IPS-20b (cell line): ENCODE data around the gene ADAMTS4.

Experiments used
- H3K27ac ChIP-seq: one replicate; pipeline ENCODE4 v1.5.1; 2013; ENCODE audit warnings: low read length
- H3K27me3 ChIP-seq: 2 replicates; pipeline ENCODE4 v1.6.1; 2013; ENCODE audit warnings: mild to moderate bottlenecking, low read length, inconsistent platforms; ENCODE audit not compliant: insufficient read depth
- H3K36me3 ChIP-seq: 2 replicates; pipeline ENCODE4 v1.6.1; 2013; ENCODE audit warnings: low read depth, mild to moderate bottlenecking, inconsistent platforms, low read length, moderate library complexity; ENCODE audit not compliant: insufficient read depth
- H3K4me1 ChIP-seq: 2 replicates; pipeline ENCODE4 v1.6.1; 2013; ENCODE audit warnings: mild to moderate bottlenecking, control low read depth, inconsistent platforms, low read length, moderate library complexity; ENCODE audit not compliant: insufficient read depth
- H3K4me3 ChIP-seq: 2 replicates; pipeline ENCODE4 v1.5.1; 2013; ENCODE audit warnings: mild to moderate bottlenecking, low read length, inconsistent platforms
- H3K9ac ChIP-seq: 2 replicates; pipeline ENCODE4 v1.6.1; 2013; ENCODE audit warnings: low read depth, mild to moderate bottlenecking, inconsistent platforms, low read length, moderate library complexity
- H3K9me3 ChIP-seq: 2 replicates; pipeline ENCODE4 v1.6.1; 2013; ENCODE audit warnings: mild to moderate bottlenecking, low read depth, low read length, inconsistent platforms; ENCODE audit not compliant: insufficient read depth

ADAMTS4 gene

DNA sequence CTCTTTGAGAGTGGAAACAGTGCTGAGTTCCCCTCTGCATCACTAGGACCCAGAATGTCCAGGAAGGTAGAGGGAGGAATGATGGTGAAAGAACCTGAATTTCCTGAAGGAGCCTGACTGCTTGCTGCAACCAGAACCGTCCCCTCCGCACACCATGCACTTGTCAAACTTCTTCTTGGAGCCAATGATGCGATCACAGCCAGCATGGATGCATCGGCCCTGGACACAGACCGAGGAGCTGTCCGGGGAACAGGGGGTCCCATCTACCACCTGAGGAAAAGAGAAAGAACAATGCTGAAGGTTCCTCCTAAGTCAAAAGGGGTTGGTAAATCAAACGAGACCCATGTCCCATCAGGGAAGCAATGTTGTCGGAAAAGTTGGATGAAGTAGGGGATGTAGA lies 6.9 kb downstream of the ADAMTS4 start:
- no peak overlapping the region for H3K9ac ChIP-seq
- H3K4me1 ChIP-seq = peaks cover 6% of the 10 kb centered on the region
- no peak overlapping the region for H3K4me3 ChIP-seq
- no peaks in the 10 kb centered on the region; the same call in 1 of the 2 replicates for H3K36me3 ChIP-seq
- no peaks in the 10 kb centered on the region for H3K27me3 ChIP-seq
- no peak overlapping the region for H3K27ac ChIP-seq
- no peaks in the 10 kb centered on the region for H3K9me3 ChIP-seq

DNA sequence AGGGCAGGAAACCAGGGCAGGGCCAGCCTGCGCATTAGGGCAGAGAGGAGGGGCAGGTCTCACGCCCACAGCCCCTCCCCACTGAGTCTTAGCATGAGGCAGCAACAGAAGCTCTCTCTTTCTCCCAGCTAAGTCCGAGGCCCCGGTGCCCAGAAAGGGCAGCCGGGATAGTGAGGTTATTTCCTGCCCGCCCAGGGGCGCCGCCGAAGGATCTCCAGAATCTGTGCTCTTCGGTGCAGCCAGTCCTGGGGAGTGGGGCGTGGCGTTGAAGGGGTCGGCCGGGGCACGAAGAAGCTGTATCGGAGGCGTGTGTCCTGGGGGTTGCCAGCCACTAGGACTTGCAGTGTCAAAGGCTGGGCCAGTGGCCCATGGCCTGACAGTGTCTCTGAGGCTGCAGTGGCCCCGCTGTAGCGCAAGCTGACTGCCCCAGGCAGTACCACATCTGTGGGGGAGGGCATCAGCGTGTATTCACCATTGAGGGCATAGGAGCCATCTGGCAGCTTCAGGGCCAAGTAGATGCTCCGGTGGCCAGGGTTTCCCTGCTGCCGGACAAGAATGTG lies 7.8 kb downstream of the ADAMTS4 start:
- no peak overlapping the region for H3K9ac ChIP-seq
- no peaks in the 10 kb centered on the region; the same call in 1 of the 2 replicates for H3K36me3 ChIP-seq
- H3K27me3 ChIP-seq = no peaks in the 10 kb centered on the region
- no peak overlapping the region for H3K4me3 ChIP-seq
- H3K4me1 ChIP-seq = no peaks in the 10 kb centered on the region
- no peak overlapping the region for H3K27ac ChIP-seq
- no peaks in the 10 kb centered on the region for H3K9me3 ChIP-seq

DNA sequence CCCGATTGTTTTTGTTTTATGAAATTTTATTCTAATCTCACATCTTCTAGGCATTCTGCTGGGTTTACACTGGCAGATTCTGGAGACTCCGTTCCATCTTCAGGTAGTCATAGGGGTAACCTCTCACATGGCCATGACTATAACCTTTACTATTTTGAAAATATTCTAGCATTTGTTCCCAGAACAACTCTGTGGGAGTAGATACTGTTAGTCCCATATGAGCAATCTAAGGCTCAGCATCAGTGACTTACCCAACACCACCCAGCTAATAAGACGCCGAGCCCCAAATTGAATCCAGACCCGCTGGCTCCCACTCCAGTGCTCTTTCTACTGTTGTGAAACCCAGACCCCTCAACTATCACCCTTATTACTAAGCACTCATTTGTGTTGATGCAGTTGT lies 9.8 kb downstream of the ADAMTS4 start:
- Histone ChIP-seq H3K9me3 (no peaks in the 10 kb centered on the region), H3K27ac (no peak overlapping the region), H3K4me3 (no peak overlapping the region)

DNA sequence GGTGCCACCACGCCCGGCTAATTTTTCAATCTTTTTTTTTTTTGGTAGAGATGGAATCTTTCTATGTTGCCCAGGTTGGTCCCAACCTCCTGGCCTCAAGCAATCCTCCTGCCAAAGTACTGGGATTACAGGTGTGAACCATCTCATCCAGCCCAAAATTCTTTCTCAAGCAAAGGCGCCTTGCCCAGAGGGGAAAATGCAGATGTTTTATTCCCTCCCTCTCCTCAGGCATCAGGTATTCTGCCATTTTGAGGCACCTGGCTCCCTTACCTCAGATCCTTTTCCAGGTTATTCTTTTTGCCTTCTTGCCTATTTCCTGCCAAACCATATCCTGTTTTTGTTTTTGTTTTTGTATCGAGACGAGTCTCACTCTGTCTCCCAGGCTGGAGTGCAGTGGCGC lies 10.5 kb downstream of the ADAMTS4 start:
- Histone ChIP-seq H3K9me3 (no peaks in the 10 kb centered on the region), H3K27me3 (no peaks in the 10 kb centered on the region), H3K9ac (no peak overlapping the region), H3K27ac (no peak overlapping the region), H3K4me1 (no peaks in the 10 kb centered on the region), H3K4me3 (no peak overlapping the region), H3K36me3 (no peaks in the 10 kb centered on the region; the same call in 1 of the 2 replicates)

More for the DNA sequence above, 9.8 kb downstream of the ADAMTS4 start:
- Histone ChIP-seq H3K9ac (no peak overlapping the region), H3K27me3 (no peaks in the 10 kb centered on the region), H3K36me3 (no peaks in the 10 kb centered on the region; the same call in 1 of the 2 replicates), H3K4me1 (no peaks in the 10 kb centered on the region)

DNA sequence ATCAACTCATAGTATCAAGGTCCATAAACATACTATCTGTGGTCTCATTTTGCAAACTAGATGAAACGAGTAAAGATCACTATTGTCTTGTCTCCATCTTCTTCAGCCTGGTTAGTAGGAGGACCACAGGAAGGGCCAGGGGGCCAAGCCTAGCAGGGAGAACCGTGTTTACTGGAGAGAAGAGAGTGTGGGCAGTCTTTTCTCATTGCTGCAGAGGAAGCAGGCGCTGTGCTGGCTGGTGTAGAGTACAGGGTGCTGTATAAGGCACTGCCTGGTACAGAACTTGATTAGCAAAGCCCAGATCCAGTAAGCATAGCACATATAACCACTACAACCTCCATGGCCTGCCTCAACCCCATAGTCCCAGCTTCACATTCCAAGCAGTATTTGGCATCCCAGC lies 11.5 kb downstream of the ADAMTS4 start:
- no peak overlapping the region for H3K9ac ChIP-seq
- no peaks in the 10 kb centered on the region; the same call in 1 of the 2 replicates for H3K36me3 ChIP-seq
- no peaks in the 10 kb centered on the region for H3K9me3 ChIP-seq
- no peak overlapping the region for H3K27ac ChIP-seq
- no peaks in the 10 kb centered on the region for H3K27me3 ChIP-seq
- no peak overlapping the region for H3K4me3 ChIP-seq
- no peaks in the 10 kb centered on the region for H3K4me1 ChIP-seq

DNA sequence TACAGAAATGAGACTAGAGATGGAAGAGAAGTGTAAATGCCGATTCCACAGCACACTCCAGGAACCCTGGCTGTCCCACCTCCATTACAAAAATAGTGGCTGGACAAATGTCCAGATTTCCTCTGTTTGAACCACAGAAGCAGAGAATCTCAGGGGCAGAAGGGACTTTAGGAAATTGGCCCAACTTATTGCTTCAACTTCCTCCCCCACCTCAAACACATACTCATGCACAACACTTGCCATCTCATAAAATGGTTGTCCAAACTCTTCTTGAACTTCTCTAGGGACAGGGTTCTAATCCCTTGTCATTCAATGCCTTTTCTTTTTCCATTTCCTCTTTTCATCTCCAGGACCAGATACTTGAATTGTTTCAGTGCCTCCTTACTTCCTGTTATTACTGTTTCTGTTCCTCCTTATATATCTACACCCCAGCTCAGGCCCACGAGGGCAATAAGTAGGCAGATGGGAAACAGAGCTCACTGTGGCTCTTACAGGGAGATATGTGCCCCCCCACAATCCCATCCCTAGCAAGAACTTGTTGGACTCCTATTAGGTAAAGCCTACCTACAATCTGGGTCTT lies 13.0 kb downstream of the ADAMTS4 start:
- Histone ChIP-seq H3K27ac (no peak overlapping the region), H3K9me3 (no peaks in the 10 kb centered on the region), H3K36me3 (no peaks in the 10 kb centered on the region), H3K9ac (no peak overlapping the region), H3K4me3 (no peak overlapping the region), H3K27me3 (no peaks in the 10 kb centered on the region), H3K4me1 (no peaks in the 10 kb centered on the region)

DNA sequence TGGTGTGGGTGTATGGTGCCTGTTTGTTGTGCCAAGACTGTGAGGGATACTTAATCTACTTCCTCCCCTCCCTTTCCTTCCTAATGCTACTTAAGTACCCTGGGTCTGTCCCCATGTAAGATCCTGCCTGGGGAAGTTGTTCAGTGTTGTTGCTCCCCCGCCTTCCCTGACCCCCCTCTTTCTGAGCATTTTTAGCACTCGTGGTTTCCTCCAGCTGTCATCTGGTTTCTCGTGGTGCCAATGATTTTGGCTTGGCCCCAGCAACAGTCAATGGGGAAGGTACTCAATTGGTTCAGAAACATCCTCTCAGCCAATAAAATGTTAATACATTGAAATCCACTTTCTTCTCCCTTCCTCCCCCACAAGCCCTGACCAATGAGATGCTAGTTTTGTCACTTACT lies 13.6 kb downstream of the ADAMTS4 start:
- Histone ChIP-seq H3K27ac (no peak overlapping the region), H3K4me1 (no peaks in the 10 kb centered on the region), H3K36me3 (no peaks in the 10 kb centered on the region), H3K9ac (no peak overlapping the region), H3K9me3 (no peaks in the 10 kb centered on the region), H3K4me3 (no peak overlapping the region), H3K27me3 (no peaks in the 10 kb centered on the region)

DNA sequence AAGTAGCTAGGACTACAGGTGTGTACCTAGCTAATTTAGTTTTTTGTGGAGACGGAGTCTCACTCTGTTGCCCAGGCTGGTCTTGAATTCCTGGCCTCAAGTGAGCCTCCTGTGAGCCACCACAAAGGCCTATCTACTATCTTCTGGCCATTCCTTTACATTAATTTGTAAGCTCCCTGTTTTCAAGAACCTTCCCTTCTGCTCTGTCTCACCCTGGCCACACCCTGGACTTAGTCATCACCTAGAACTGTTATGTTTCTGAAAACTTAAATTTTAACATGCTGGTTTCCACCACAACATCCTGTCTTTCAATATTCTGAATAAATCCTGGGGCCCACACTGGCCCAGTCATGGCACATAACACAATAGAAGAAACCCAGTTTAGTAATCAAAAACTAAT lies 16.6 kb downstream of the ADAMTS4 start:
- Histone ChIP-seq H3K4me3 (no peak overlapping the region), H3K27ac (no peak overlapping the region)

DNA sequence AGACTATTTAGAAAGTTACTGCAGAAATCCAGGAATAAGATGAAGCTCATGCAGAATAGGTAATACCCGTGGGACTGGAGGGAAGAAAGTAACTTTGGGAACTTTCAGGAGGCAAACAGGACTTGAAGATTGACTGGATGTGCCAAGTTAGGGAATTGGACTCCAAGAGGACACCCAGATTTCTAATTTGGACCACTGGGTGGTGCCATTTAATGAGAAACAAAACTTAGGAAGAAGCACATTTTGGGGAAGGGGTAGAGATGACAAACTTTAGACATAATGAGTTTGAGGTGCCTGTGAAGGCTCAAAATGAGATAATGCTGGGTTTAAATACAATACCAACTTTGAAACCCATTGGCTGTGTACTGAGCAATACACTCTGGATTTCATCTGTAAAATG lies 18.2 kb downstream of the ADAMTS4 start:
- Histone ChIP-seq H3K27me3 (no peaks in the 10 kb centered on the region), H3K4me1 (peaks cover 6% of the 10 kb centered on the region; the same call in 1 of the 2 replicates), H3K9me3 (no peaks in the 10 kb centered on the region), H3K4me3 (no peak overlapping the region), H3K9ac (no peak overlapping the region), H3K27ac (no peak overlapping the region), H3K36me3 (peaks cover under 1% of the 10 kb centered on the region; the same call in 1 of the 2 replicates)

More for the DNA sequence above, 16.6 kb downstream of the ADAMTS4 start:
- H3K9me3 ChIP-seq = no peaks in the 10 kb centered on the region
- H3K36me3 ChIP-seq = no peaks in the 10 kb centered on the region
- no peaks in the 10 kb centered on the region for H3K27me3 ChIP-seq
- H3K4me1 ChIP-seq = peaks cover 6% of the 10 kb centered on the region; the same call in 1 of the 2 replicates
- no peak overlapping the region for H3K9ac ChIP-seq

DNA sequence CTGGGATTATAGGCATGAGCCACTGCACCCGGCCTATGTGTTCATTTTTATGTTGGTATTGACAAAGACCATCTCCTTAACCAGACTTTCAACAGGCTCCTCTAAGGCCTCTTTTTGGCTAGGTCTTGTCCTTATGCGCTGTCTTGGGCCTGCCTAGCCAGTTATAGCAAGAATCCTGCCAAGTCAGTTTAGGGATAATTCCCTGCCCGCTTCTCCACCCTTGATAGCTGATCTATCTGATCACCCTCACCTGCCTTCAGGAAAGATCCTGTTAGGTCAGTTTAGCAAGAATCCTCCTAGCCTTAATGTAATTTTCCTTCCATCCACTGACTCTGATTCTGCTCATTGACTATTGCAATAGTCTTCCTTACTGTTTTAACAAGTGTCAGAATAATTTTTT lies 19.2 kb downstream of the ADAMTS4 start:
- H3K36me3 ChIP-seq = peaks cover 10% of the 10 kb centered on the region
- no peaks in the 10 kb centered on the region for H3K9me3 ChIP-seq
- H3K4me1 ChIP-seq = peaks cover 6% of the 10 kb centered on the region; the same call in 1 of the 2 replicates
- H3K27me3 ChIP-seq = no peaks in the 10 kb centered on the region
- no peak overlapping the region for H3K27ac ChIP-seq
- no peak overlapping the region for H3K4me3 ChIP-seq
- no peak overlapping the region for H3K9ac ChIP-seq

DNA sequence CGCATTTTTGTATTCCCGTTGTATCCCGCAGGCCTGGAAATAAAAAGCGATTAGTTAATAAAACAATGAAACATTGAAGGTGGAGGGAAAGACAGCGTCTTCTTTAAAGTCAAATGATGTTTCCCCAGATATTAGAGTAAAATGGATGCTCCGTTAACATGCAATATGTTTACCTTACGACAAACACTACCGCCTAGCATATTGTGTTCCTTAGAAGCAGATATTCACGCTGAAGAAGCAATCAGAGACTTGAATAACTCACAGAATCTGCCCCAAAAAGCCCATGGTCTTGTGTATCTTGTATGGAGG lies 21.0 kb downstream of the ADAMTS4 start:
- peak overlapping the region; percentile 79; the same call in 1 of the 2 replicates for H3K9ac ChIP-seq
- peaks cover 25% of the 10 kb centered on the region for H3K36me3 ChIP-seq
- peaks cover 6% of the 10 kb centered on the region; the same call in 1 of the 2 replicates for H3K4me1 ChIP-seq
- H3K27me3 ChIP-seq = no peaks in the 10 kb centered on the region
- H3K9me3 ChIP-seq = no peaks in the 10 kb centered on the region
- no peak overlapping the region for H3K27ac ChIP-seq
- H3K4me3 ChIP-seq = peak overlapping the region; percentile 84

DNA sequence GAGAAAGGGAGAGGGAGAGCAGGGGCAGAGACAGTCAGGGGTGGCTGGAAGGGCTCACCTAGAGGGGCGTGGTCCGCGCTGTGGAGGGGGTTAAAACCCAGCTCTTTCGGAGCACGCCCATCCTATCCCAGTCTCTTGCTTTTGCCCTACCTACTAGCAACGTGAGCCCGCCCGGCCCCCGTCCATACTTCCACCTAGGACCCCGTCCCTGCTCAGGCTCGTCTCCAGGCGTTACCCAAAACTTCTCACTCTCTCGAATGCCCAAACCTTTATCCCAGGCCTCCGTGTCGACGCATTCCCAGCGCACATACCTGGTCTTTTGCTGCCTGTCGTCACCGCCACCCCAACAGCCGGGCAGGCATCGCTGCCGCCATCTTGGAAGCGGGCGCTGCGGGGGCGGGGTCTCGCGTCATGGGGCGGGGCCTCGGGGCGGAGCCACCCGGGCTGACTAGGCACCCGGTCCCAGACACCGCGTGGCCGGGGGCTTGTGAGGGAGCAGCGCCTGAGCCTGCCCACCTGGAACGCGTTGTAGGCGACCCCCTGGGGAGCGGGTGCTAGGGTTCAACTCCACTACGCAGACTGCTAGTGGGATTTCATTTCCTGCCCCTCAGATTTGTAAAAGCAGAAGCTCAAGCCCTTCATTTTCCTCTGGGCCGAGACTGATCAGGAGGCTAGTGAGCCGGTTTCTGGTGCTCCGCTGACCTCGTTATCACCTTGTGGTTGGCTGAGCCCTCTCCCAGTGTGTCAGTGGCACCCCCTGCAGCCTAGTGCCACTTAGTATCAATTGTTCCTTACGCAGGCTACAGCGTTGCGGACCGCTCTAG lies 21.5 kb downstream of the ADAMTS4 start, which contains the start of gene B4GALT3:
B4GALT3 (minus strand) TSS at position 396 of the 824 bp plus-strand sequence. CDS start 1,447 bp downstream, outside the sequence.
- Histone ChIP-seq H3K9me3 (no peaks in the 10 kb centered on the region), H3K27me3 (no peaks in the 10 kb centered on the region), H3K4me3 (peak within 1 kb of the TSS; percentile 84), H3K9ac (peak within 1 kb of the TSS; percentile 79; the same call in 1 of the 2 replicates), H3K36me3 (peaks cover 31% of the 10 kb centered on the region), H3K4me1 (peaks cover 6% of the 10 kb centered on the region; the same call in 1 of the 2 replicates), H3K27ac (no peak within 1 kb of the TSS)
